ENCODE measurements around the gene BST2.

BST2 gene

DNA sequence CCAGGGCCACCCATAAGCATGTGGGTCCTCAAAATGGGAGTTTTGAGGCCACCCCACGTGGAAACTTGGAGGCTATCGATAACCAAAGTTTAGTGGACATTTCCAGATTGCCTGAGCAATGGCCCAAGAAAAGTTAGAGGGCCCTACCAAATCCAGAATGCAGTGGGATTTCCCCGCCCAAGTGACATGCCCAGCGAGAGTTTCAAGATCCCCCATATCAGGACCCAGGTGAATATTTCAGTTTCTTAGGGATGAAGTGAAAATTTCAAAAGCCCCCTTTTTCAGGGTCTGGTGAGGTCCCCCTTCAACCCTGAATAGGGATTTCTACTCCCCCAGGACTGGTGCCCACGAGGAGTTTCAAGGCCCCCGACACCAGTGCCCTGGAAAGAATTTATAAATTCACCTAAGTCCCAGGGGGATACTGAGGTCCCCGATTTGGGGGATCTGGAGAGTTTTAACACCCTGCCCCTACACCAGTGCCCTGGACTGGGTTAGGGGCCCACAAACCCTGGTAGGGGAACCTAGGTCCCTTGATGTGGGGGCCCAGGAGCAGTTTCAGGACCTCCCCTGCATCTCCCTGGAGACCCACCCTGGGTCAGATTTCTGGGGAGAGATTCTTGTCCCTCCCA lies 695 bp downstream of the BST2 start:
- no peaks in the 10 kb centered on the region for H3K9me3 ChIP-seq (ENCODE audit: control insufficient read depth, insufficient read depth, low read depth, low read length)
- H3K27ac ChIP-seq (ENCODE audit: extremely low read depth, low read depth, low read length): no peak overlapping the region
- ChIA-PET CTCF (interaction anchor here (0.6 to 1.7 kb wide), 3 partner anchors 14 to 361 kb away, joined by 3 to 8 read pairs (median 3); no protein-coding TSS in a partner anchor), POLR2A (interaction anchor here (2.1 kb wide), 1 partner anchor 15 kb away, joined by 9 read pairs; the partner anchor contains the start of gene MVB12A)
- H3K36me3 ChIP-seq (ENCODE audit: control insufficient read depth in 2 of 2, insufficient read depth in 1 of 2, low read length in 2 of 2): no peaks in the 10 kb centered on the region
- no peaks in the 10 kb centered on the region for H3K4me1 ChIP-seq (ENCODE audit: control insufficient read depth, insufficient read depth, low read length)
- H3K4me3 ChIP-seq (ENCODE audit: low read depth, low read length): no peak overlapping the region
- no peak for TF ChIP-seq ZNF837 (tag by site-specific recombination; IDR thresholded peaks at IDR 0.05)
- TF ChIP-seq, protein P1, sequence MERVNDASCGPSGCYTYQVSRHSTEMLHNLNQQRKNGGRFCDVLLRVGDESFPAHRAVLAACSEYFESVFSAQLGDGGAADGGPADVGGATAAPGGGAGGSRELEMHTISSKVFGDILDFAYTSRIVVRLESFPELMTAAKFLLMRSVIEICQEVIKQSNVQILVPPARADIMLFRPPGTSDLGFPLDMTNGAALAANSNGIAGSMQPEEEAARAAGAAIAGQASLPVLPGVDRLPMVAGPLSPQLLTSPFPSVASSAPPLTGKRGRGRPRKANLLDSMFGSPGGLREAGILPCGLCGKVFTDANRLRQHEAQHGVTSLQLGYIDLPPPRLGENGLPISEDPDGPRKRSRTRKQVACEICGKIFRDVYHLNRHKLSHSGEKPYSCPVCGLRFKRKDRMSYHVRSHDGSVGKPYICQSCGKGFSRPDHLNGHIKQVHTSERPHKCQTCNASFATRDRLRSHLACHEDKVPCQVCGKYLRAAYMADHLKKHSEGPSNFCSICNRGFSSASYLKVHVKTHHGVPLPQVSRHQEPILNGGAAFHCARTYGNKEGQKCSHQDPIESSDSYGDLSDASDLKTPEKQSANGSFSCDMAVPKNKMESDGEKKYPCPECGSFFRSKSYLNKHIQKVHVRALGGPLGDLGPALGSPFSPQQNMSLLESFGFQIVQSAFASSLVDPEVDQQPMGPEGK (tag by site-specific recombination; IDR thresholded peaks at IDR 0.05): peak; percentile 21; the same call in 1 of the 2 replicates
- no peak for TF ChIP-seq SETDB1 (IDR thresholded peaks at IDR 0.05; ENCODE audit: insufficient read length, low read length)
- no peak for TF ChIP-seq KLF10 (tag by site-specific recombination; IDR thresholded peaks at IDR 0.05)
- no peak for TF ChIP-seq SP2 (tag by site-specific recombination; IDR thresholded peaks at IDR 0.05)
- no peak for TF ChIP-seq ZFP69B (tag by site-specific recombination; IDR thresholded peaks at IDR 0.05)
- peak; percentile 66 for TF ChIP-seq ZBTB48 (tag by site-specific recombination; IDR thresholded peaks at IDR 0.05)
- no peak for TF ChIP-seq ZNF140 (tag by site-specific recombination; IDR thresholded peaks at IDR 0.05)
- TF ChIP-seq SP7 (tag by site-specific recombination; IDR thresholded peaks at IDR 0.05): 0 out of 2 replicates have a peak, but pooled peaks have one; percentile 20
- TF ChIP-seq, protein P2, sequence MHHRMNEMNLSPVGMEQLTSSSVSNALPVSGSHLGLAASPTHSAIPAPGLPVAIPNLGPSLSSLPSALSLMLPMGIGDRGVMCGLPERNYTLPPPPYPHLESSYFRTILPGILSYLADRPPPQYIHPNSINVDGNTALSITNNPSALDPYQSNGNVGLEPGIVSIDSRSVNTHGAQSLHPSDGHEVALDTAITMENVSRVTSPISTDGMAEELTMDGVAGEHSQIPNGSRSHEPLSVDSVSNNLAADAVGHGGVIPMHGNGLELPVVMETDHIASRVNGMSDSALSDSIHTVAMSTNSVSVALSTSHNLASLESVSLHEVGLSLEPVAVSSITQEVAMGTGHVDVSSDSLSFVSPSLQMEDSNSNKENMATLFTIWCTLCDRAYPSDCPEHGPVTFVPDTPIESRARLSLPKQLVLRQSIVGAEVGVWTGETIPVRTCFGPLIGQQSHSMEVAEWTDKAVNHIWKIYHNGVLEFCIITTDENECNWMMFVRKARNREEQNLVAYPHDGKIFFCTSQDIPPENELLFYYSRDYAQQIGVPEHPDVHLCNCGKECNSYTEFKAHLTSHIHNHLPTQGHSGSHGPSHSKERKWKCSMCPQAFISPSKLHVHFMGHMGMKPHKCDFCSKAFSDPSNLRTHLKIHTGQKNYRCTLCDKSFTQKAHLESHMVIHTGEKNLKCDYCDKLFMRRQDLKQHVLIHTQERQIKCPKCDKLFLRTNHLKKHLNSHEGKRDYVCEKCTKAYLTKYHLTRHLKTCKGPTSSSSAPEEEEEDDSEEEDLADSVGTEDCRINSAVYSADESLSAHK (tag by site-specific recombination; IDR thresholded peaks at IDR 0.05): peak; percentile 100
- no peak for TF ChIP-seq ZNF433 (tag by site-specific recombination; IDR thresholded peaks at IDR 0.05; ENCODE audit: low read depth)
- TF ChIP-seq, protein P3, sequence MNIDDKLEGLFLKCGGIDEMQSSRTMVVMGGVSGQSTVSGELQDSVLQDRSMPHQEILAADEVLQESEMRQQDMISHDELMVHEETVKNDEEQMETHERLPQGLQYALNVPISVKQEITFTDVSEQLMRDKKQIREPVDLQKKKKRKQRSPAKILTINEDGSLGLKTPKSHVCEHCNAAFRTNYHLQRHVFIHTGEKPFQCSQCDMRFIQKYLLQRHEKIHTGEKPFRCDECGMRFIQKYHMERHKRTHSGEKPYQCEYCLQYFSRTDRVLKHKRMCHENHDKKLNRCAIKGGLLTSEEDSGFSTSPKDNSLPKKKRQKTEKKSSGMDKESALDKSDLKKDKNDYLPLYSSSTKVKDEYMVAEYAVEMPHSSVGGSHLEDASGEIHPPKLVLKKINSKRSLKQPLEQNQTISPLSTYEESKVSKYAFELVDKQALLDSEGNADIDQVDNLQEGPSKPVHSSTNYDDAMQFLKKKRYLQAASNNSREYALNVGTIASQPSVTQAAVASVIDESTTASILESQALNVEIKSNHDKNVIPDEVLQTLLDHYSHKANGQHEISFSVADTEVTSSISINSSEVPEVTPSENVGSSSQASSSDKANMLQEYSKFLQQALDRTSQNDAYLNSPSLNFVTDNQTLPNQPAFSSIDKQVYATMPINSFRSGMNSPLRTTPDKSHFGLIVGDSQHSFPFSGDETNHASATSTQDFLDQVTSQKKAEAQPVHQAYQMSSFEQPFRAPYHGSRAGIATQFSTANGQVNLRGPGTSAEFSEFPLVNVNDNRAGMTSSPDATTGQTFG (tag by site-specific recombination; IDR thresholded peaks at IDR 0.05; ENCODE audit: borderline replicate concordance): no peak
- TF ChIP-seq ZNF830 (tag by site-specific recombination; IDR thresholded peaks at IDR 0.05; ENCODE audit: low read depth): no peak
- peak; percentile 27; the same call in 1 of the 2 replicates for TF ChIP-seq GLIS1 (tag by site-specific recombination; IDR thresholded peaks at IDR 0.05)
- TF ChIP-seq SALL2 (tag by site-specific recombination; IDR thresholded peaks at IDR 0.05; ENCODE audit: borderline replicate concordance): no peak
- no peak for TF ChIP-seq SCRT2 (tag by site-specific recombination; IDR thresholded peaks at IDR 0.05)
- TF ChIP-seq, protein P4, sequence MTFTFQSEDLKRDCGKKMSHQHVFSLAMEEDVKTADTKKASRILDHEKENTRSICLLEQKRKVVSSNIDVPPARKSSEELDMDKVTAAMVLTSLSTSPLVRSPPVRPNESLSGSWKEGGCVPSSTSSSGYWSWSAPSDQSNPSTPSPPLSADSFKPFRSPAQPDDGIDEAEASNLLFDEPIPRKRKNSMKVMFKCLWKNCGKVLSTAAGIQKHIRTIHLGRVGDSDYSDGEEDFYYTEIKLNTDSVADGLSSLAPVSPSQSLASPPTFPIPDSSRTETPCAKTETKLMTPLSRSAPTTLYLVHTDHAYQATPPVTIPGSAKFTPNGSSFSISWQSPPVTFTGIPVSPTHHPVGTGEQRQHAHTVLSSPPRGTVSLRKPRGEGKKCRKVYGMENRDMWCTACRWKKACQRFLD (tag by site-specific recombination; IDR thresholded peaks at IDR 0.05): no peak
- TF ChIP-seq ZFP3 (tag by site-specific recombination; IDR thresholded peaks at IDR 0.05; ENCODE audit: low read depth): no peak
- TF ChIP-seq ZNF169 (tag by site-specific recombination; IDR thresholded peaks at IDR 0.05): no peak
- no peak for TF ChIP-seq YY2 (tag by site-specific recombination; IDR thresholded peaks at IDR 0.05)
- TF ChIP-seq, protein P5, sequence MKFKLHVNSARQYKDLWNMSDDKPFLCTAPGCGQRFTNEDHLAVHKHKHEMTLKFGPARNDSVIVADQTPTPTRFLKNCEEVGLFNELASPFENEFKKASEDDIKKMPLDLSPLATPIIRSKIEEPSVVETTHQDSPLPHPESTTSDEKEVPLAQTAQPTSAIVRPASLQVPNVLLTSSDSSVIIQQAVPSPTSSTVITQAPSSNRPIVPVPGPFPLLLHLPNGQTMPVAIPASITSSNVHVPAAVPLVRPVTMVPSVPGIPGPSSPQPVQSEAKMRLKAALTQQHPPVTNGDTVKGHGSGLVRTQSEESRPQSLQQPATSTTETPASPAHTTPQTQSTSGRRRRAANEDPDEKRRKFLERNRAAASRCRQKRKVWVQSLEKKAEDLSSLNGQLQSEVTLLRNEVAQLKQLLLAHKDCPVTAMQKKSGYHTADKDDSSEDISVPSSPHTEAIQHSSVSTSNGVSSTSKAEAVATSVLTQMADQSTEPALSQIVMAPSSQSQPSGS (tag by site-specific recombination; IDR thresholded peaks at IDR 0.05; ENCODE audit: low read depth): no peak
- TF ChIP-seq, protein P6, sequence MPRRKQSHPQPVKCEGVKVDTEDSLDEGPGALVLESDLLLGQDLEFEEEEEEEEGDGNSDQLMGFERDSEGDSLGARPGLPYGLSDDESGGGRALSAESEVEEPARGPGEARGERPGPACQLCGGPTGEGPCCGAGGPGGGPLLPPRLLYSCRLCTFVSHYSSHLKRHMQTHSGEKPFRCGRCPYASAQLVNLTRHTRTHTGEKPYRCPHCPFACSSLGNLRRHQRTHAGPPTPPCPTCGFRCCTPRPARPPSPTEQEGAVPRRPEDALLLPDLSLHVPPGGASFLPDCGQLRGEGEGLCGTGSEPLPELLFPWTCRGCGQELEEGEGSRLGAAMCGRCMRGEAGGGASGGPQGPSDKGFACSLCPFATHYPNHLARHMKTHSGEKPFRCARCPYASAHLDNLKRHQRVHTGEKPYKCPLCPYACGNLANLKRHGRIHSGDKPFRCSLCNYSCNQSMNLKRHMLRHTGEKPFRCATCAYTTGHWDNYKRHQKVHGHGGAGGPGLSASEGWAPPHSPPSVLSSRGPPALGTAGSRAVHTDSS (tag by site-specific recombination; IDR thresholded peaks at IDR 0.05): no peak
- TF ChIP-seq, protein P7, sequence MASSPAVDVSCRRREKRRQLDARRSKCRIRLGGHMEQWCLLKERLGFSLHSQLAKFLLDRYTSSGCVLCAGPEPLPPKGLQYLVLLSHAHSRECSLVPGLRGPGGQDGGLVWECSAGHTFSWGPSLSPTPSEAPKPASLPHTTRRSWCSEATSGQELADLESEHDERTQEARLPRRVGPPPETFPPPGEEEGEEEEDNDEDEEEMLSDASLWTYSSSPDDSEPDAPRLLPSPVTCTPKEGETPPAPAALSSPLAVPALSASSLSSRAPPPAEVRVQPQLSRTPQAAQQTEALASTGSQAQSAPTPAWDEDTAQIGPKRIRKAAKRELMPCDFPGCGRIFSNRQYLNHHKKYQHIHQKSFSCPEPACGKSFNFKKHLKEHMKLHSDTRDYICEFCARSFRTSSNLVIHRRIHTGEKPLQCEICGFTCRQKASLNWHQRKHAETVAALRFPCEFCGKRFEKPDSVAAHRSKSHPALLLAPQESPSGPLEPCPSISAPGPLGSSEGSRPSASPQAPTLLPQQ (tag by site-specific recombination; IDR thresholded peaks at IDR 0.05): no peak
- TF ChIP-seq BCL11B (tag by site-specific recombination; IDR thresholded peaks at IDR 0.05; ENCODE audit: low read depth): no peak
- TF ChIP-seq ZNF707 (tag by site-specific recombination; IDR thresholded peaks at IDR 0.05): no peak

All from HEK293 (cell line).